IPS-18c (cell line): ENCODE results near the gene SAP30BP.

ENCODE experiments used
- H3K4me3 ChIP-seq: 2 replicates; pipeline ENCODE4 v1.7.0; 2013; ENCODE audit warnings: low read depth, mild to moderate bottlenecking, low read length, moderate library complexity; ENCODE audit not compliant: insufficient read depth
- H3K9me3 ChIP-seq: one replicate; pipeline ENCODE4 v1.6.1; 2013; ENCODE audit warnings: mild to moderate bottlenecking, low read length, moderate library complexity; ENCODE audit not compliant: control insufficient read depth, insufficient read depth

Gene SAP30BP

GRCh38 chr17:75667825-75668224, 687 bp downstream of the SAP30BP start:
- Histone ChIP-seq H3K9me3 (no peaks in the 10 kb centered on the region), H3K4me3 (peak overlapping the region; percentile 97)

DNA sequence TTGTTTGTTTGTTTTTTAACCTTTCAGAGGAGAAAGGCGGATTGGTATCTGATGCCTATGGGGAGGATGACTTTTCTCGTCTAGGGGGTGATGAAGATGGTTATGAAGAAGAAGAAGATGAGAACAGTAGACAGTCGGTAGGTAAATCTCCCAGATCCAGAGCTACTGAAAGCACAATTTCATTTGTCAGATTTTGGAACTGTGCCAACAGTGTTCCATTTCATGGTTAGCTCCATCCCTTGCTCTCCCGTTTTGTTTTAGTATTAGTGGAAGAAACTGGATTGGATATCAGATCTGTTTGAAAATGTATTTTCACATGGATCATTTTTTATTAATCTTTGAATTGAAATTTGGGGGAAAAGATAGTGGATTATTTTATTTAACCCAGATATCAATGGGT, 1.4 kb downstream of the SAP30BP start:
- Histone ChIP-seq H3K4me3 (0 out of 2 replicates have a peak overlapping the region, but pooled peaks have one; percentile 97), H3K9me3 (no peaks in the 10 kb centered on the region)

DNA sequence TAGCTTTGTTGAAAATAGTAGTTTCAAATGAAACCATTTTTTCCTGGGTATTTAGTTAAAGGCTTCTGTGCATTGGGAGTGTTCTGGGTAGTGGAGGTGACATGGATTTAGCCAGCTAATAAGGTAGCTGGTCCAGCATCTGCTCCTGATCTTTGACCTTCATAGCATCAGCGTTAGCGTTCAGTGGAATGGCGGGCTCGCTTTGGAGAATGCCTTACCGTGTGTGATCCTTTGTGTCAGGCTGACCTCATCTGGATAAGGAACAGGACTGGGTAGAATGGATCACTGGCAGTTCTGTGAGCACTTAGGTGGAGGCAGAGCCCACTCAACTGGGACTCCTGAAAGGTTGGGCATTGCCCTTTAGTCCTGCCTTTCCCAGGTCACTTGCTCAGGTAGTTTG, 3.7 kb downstream of the SAP30BP start:
- H3K9me3 ChIP-seq: no peaks in the 10 kb centered on the region
- no peak overlapping the region for H3K4me3 ChIP-seq

- no peaks in the 10 kb centered on the region for H3K9me3 ChIP-seq
- no peak overlapping the region for H3K4me3 ChIP-seq
These were observed 4.9 kb downstream of the SAP30BP start for GRCh38 chr17:75672011-75672410.

- Histone ChIP-seq H3K9me3 (no peaks in the 10 kb centered on the region), H3K4me3 (no peak overlapping the region)
These were observed 6.3 kb downstream of the SAP30BP start for GRCh38 chr17:75673487-75673886.

DNA sequence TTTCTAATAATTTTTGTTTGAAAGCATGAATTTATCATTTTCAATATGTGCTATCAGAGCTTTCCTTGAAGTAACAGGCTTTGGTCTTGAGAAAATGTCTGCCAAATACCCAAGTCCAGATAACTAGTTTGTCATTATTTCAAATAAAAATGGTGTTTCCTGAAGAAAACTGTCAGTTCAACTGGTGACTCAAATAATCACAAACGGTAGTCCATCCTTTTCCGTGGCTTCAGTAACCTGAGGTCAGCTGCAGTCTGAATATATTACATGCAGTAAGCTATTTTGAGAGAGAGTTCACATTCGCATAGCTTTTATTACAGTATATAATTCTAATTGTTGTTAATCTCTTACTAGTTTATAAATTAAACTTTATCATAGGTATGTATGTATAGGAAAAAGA, 9.3 kb downstream of the SAP30BP start:
- Histone ChIP-seq H3K4me3 (no peak overlapping the region), H3K9me3 (no peaks in the 10 kb centered on the region)

DNA sequence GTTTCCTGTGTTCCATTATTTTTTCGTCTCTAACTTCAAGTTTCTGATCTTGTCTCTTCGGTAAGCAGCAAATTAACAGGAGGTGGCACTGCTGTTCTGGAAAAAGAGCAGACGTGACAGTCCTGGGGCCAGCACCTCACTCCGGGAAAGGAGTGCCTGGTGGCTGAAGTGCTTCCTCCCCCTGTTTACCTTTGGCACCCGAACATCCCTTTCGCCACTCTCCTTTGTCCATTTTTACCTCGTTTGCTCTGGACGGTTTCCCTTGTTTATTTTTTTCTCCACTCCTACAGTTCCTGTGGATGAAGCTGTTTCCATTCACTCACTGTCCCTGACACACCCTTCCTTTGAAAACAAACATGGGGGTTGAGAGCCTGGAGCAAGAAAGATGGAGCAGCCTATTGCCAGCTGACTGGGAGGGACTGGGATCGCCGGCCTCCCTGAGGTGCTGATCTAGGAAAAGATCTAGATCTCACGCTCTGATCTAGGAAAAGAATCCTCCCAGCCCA, 12.6 kb downstream of the SAP30BP start:
- Histone ChIP-seq H3K4me3 (no peak overlapping the region), H3K9me3 (no peaks in the 10 kb centered on the region)

DNA sequence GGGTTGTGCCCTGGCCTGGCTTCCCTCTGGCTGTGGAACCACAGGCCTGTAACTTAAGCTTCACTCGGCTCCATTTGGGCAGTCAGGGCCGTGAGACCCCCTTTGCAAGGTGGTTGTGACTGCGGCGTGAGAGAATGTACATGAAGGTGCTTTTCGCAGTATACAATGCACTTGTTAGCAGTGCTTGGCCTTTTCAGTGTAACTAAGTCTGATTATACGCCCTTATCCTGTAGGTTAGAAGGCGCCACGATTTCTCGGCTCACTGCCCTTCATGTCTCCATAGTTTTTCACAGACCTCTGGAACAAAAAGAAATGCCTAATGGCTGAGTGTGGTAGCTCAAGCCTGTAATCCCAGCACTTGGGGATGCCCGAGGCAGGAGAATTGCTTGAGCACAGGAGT, 13.3 kb downstream of the SAP30BP start:
- H3K4me3 ChIP-seq: no peak overlapping the region
- no peaks in the 10 kb centered on the region for H3K9me3 ChIP-seq

GRCh38 chr17:75681289-75681688, 14.2 kb downstream of the SAP30BP start:
- Histone ChIP-seq H3K4me3 (no peak overlapping the region), H3K9me3 (no peaks in the 10 kb centered on the region)

- H3K4me3 ChIP-seq: no peak overlapping the region
These were observed 16.4 kb downstream of the SAP30BP start for GRCh38 chr17:75683583-75683982.

GRCh38 chr17:75684249-75684648, 17.1 kb downstream of the SAP30BP start:
- H3K4me3 ChIP-seq: no peak overlapping the region
- no peaks in the 10 kb centered on the region for H3K9me3 ChIP-seq

More at GRCh38 chr17:75683583-75683982, 16.4 kb downstream of the SAP30BP start:
- no peaks in the 10 kb centered on the region for H3K9me3 ChIP-seq

- H3K4me3 ChIP-seq: no peak overlapping the region
These were observed 17.8 kb downstream of the SAP30BP start for GRCh38 chr17:75684924-75685323.

GRCh38 chr17:75685499-75685898, 18.4 kb downstream of the SAP30BP start:
- Histone ChIP-seq H3K4me3 (no peak overlapping the region), H3K9me3 (no peaks in the 10 kb centered on the region)

More at GRCh38 chr17:75684924-75685323, 17.8 kb downstream of the SAP30BP start:
- H3K9me3 ChIP-seq: no peaks in the 10 kb centered on the region

- Histone ChIP-seq H3K4me3 (no peak overlapping the region), H3K9me3 (no peaks in the 10 kb centered on the region)
These were observed 21.2 kb downstream of the SAP30BP start for GRCh38 chr17:75688209-75688825.

DNA sequence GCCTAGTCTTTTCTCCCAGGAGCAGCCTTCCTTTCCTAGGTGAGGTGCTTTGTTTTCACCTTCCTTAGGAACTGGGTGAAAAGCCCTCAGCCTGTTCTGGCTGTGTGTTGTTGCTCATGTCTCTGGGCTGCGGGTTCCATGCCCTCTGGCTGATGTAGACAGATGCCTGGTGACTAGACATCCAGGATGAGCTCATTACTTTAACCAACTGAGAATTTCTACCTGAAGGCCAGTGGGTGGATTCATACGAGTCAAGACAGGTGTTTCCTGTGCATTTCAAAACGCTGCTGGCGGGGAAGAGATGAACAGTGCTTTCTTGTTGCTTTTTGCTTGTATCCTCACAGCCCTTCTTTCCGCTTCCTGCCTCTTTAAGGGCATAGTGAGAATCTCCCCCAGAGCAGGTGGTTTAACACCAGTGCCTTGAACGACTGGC, 22.3 kb downstream of the SAP30BP start:
- H3K4me3 ChIP-seq: no peak overlapping the region

GRCh38 chr17:75691371-75691791, 24.2 kb downstream of the SAP30BP start:
- Histone ChIP-seq H3K9me3 (no peaks in the 10 kb centered on the region), H3K4me3 (no peak overlapping the region)

More for the DNA sequence above, 22.3 kb downstream of the SAP30BP start:
- H3K9me3 ChIP-seq: no peaks in the 10 kb centered on the region

- Histone ChIP-seq H3K4me3 (no peak overlapping the region), H3K9me3 (no peaks in the 10 kb centered on the region)
These were observed 24.9 kb downstream of the SAP30BP start for GRCh38 chr17:75691801-75692626.

- Histone ChIP-seq H3K9me3 (no peaks in the 10 kb centered on the region), H3K4me3 (no peak overlapping the region; the same call in 1 of the 2 replicates)
These were observed 25.8 kb downstream of the SAP30BP start for GRCh38 chr17:75692976-75693375.
